Nephron progenitor cell (in vitro differentiated cells): ENCODE results near the gene FEN1.

Experiments
- DNase-seq: peaks from one replicate; pipeline ENCODE4 v3.0.0; 2021
- H3K27ac Mint-ChIP-seq: 2 replicates; pipeline ENCODE4 v1.8.0; 2021; ENCODE audit warnings: mild to moderate bottlenecking, moderate library complexity, mixed read lengths
- H3K27me3 Mint-ChIP-seq: 2 replicates; pipeline ENCODE4 v1.8.0; 2021; ENCODE audit warnings: mild to moderate bottlenecking, low read depth, mixed read lengths; ENCODE audit not compliant: poor library complexity
- H3K36me3 Mint-ChIP-seq: 2 replicates; pipeline ENCODE4 v1.8.0; 2021; ENCODE audit warnings: low read depth, mixed read lengths
- H3K4me1 Mint-ChIP-seq: 2 replicates; pipeline ENCODE4 v1.8.0; 2021; ENCODE audit warnings: mixed read lengths
- H3K4me3 Mint-ChIP-seq: 2 replicates; pipeline ENCODE4 v1.8.0; 2021; ENCODE audit warnings: mild to moderate bottlenecking, moderate library complexity, mixed read lengths
- H3K9me3 Mint-ChIP-seq: 2 replicates; pipeline ENCODE4 v1.8.0; 2021; ENCODE audit warnings: mild to moderate bottlenecking, moderate library complexity, mixed read lengths
- TF ChIP-seq, protein P1 (sequence below): fragments of 200-600 bp; sonication (generic); IDR thresholded peaks from 2 replicates; pipeline ENCODE4 v1.5.0; 2021; ENCODE audit warnings: antibody characterized with exemption

Gene FEN1

DNA sequence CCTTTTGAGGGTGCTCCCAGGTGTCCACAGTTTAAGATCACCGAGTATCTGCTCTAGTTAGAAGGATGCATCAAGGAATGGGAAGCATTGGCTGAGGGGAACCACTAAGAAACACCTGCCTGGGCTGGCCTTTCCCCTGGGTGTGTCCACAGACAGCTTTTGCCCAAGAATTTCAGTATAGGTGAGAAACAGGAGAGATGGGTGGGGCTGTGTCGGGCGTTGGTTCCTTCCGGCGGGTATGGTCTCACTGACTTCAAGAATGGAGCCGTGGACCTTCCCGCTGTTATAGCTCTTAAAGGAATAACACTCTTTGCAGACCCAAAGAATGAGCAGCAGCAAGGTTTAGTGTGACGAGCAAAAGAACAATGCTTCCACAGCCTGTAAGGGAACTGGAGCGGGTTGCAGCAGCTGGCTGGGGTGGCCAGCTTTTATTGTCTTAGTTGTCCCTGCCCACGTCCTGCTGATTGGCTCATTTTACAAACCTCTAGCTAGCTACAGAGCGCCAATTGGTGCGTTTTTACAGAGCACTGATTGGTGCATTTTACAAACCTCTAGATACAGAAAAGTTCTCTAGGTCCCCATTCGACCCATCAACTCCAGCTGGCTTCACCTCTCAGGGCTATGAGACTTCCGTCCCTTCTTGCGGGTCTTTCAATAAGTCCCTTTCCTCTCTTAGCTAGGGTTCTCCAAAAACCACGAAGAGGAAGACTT is 21.7 kb downstream of the FEN1 start:
- peak overlapping the region; percentile 93 for H3K4me3 Mint-ChIP-seq
- H3K27me3 Mint-ChIP-seq: no peaks in the 10 kb centered on the region
- TF ChIP-seq, protein P1, sequence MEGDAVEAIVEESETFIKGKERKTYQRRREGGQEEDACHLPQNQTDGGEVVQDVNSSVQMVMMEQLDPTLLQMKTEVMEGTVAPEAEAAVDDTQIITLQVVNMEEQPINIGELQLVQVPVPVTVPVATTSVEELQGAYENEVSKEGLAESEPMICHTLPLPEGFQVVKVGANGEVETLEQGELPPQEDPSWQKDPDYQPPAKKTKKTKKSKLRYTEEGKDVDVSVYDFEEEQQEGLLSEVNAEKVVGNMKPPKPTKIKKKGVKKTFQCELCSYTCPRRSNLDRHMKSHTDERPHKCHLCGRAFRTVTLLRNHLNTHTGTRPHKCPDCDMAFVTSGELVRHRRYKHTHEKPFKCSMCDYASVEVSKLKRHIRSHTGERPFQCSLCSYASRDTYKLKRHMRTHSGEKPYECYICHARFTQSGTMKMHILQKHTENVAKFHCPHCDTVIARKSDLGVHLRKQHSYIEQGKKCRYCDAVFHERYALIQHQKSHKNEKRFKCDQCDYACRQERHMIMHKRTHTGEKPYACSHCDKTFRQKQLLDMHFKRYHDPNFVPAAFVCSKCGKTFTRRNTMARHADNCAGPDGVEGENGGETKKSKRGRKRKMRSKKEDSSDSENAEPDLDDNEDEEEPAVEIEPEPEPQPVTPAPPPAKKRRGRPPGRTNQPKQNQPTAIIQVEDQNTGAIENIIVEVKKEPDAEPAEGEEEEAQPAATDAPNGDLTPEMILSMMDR: no peak
- peak overlapping the region; percentile 100 for H3K27ac Mint-ChIP-seq
- DNase-seq: no peak
- peaks cover 40% of the 10 kb centered on the region for H3K4me1 Mint-ChIP-seq
- peaks cover 4% of the 10 kb centered on the region for H3K9me3 Mint-ChIP-seq
- H3K36me3 Mint-ChIP-seq: peaks cover 56% of the 10 kb centered on the region

DNA sequence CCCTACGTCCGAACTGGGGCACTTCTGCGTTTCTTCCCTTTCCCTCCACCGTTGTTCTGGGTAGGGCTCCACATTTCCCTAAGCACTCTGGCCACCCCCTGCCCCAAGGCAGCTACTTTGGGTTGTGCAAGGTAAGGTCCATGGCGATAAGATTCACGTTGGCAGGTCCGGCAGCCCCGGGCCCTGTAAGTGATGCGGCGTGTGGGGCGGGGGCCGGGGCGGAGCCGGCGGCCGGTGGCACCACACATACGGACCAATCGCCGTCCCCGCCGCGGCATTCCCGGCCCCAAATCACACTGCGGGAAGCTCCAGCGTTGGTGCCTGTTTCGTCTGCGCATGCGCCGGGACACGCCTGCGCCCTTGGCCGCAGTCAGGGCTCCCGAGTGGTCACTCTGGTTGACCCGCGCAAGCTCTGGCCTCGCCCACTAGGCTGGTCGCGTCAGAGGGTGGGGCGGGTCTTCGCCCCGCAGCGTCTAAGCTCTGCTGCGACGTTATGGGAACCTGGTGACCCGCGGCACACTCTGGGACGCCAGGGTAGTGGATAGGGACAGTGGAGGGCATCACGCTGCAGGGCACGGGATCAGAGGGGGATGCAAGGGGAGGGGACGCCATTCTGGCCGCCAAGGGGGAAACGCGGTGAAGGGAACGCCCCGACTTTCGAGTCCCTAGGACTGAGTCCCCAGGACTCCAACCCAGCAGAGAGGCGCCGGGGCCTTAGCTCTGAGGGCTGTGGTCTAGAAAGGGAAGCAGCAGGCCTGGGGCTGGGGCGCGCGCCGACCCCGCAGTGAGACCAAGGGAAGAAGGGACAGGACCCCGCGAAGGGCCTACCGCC is 22.5 kb downstream of the FEN1 start:
- TF ChIP-seq, protein P1: no peak
- Mint-ChIP-seq H3K36me3 (peaks cover 48% of the 10 kb centered on the region), H3K4me3 (peak overlapping the region; percentile 93), H3K27ac (peak overlapping the region; percentile 100), H3K9me3 (peaks cover 4% of the 10 kb centered on the region), H3K27me3 (no peaks in the 10 kb centered on the region), H3K4me1 (peaks cover 40% of the 10 kb centered on the region)
- DNase-seq: peak; percentile 97

DNA sequence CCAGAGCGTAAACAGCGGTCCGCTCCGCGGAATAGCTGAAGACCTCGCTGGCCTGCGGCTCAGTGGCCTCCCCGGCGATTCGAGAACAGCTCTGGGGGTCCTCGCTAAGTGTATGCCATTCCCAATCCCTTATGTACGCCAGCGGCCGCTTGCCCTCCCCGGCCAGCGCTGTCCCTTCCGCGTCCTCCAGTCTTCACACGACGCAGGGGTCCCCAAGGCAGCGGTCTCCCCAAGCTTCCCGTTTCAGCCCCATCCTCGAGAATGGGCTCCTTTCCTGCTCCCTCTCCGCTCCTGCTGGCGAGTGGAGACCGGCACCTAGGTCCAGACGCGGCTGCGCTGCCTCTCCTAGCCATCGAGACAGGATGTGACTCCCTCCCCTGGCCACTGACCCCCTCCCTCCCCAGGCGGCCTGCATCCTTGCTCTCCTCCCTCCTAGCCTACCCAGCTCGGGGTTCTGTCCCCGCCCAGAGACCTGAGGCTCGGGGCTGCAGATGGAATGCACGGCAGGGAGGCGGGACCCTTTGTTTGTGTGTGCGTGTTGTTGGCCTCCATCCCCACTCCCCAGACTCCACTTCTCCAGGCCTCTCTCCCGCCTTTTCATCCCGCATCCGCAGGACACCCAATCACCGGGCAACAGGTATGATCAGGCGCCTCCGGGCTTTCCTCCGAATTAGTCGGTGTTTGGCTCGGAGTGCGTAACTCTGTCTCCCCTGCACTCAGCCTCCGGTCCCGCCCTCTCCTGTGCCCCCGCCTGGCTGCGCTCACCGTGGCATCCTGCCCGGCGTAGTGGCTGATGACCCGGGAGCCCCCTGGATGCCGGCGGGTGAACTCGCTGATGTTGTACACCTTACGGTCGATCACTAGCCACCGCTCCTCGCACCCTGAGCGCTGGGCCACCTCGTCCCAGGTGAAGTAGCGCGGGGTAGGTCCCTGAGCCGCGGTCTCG is 23.4 kb downstream of the FEN1 start:
- peak; percentile 66 for DNase-seq
- Mint-ChIP-seq H3K9me3 (peaks cover 4% of the 10 kb centered on the region), H3K4me3 (peak overlapping the region; percentile 93), H3K36me3 (peaks cover 41% of the 10 kb centered on the region), H3K4me1 (peaks cover 40% of the 10 kb centered on the region), H3K27ac (peak overlapping the region; percentile 100), H3K27me3 (no peaks in the 10 kb centered on the region)
- TF ChIP-seq, protein P1: no peak

DNA sequence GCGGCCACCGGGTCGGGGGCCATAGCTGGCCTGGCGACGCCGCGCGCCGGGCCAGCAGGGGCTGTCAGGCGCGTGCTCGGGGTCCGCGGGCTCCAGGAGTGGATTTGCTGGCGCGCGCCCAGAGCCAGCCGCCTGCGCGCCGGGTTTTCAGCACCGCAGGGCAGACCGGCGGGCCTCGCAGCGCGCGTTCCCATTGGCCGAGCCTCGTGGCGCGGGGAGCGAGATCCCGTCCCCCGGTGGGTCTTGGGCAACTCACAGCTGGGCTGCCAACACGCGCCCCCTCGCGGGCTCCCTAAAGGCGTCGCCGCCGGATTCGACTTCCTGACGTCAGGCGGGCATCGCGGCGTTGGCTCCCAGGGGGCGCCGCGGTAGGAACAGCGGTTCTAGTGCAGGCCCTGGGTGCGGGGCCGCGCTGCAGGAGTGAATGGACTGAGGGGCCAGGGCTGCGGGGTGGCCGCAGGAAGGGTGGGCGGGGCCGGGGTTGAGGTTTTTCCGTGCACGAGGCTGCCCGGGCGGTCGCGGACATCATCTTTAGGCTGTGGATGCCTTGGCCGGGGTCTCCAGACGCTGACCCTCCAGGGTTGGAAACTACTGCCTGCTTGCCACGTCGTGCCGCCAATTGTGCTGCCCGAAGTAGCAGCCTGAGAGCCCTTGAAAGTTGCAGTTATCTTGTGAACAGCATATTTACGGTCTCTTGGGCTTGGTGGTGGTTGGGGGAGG is 24.2 kb downstream of the FEN1 start, which contains the start of gene FADS1:
FADS1 (minus strand) TSS at position 268 of the 720 bp plus-strand sequence; CDS start at position 194, 74 bp downstream.
- TF ChIP-seq, protein P1: peak; percentile 39
- H3K27me3 Mint-ChIP-seq: no peaks in the 10 kb centered on the region
- peaks cover 4% of the 10 kb centered on the region for H3K9me3 Mint-ChIP-seq
- H3K27ac Mint-ChIP-seq: peak within 1 kb of the TSS; percentile 99
- H3K4me1 Mint-ChIP-seq: peaks cover 39% of the 10 kb centered on the region
- DNase-seq: peak; percentile 96
- peaks cover 36% of the 10 kb centered on the region for H3K36me3 Mint-ChIP-seq
- H3K4me3 Mint-ChIP-seq: peak within 1 kb of the TSS; percentile 93
